Brain microvascular endothelial cell (primary cell): ENCODE results near the gene PDZRN3.

Experiments
- DNase-seq: peaks from one replicate; pipeline ENCODE4 v3.0.0-alpha.2; 2020
- H3K27ac ChIP-seq: fragments of 250-450 bp; sonication (Bioruptor Pico); 2 replicates; pipeline ENCODE4 v1.5.1; 2020; ENCODE audit warnings: mild to moderate bottlenecking, moderate library complexity
- H3K27me3 ChIP-seq: fragments of 250-450 bp; sonication (Bioruptor Pico); replicated peaks from 2 replicates; pipeline ENCODE4 v1.5.1; 2020; ENCODE audit warnings: mild to moderate bottlenecking
- H3K36me3 ChIP-seq: fragments of 250-450 bp; sonication (Bioruptor Pico); replicated peaks from 2 replicates; pipeline ENCODE4 v1.5.1; 2020; ENCODE audit warnings: mild to moderate bottlenecking
- H3K4me3 ChIP-seq: 2 replicates; pipeline ENCODE4 v1.5.1; 2011; ENCODE audit warnings: low read depth, mild to moderate bottlenecking, control low read depth, low read length, moderate library complexity
- in situ Hi-C: cut with HindIII; loops from 2 replicates; pipeline ENCODE4 v1.10.0; 2017; ENCODE audit warnings: low sequenced_read_pairs, low pct_ligation_motif_present
- TF ChIP-seq, protein P1 (sequence below): IDR thresholded peaks from 2 replicates; pipeline ENCODE4 v1.5.1; 2011; ENCODE audit warnings: low read depth, mild to moderate bottlenecking, moderate library complexity, low read length, control low read depth, inconsistent platforms; ENCODE audit errors: missing control alignments

PDZRN3 gene

DNA sequence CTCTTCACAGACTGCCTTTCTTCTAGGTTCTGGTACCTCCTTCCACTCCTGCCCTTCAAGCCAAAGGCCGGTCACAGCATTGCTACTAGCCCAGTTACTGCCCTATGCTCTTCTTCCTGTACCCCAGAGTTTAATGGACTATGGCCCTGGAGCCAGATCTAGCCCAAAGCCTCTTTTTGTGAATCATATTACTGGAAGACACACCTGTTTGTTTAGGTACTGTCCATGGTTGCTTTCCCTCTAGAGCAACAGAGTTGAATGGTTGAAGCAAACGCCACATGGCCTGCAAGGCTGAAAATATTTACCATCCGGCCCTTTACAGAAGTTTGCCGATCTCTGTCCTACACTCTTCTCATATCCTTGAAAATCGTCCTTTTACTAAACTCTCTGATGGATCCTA is 47.0 kb downstream of the PDZRN3 start:
- in situ Hi-C loops: no loop called here
- H3K4me3 ChIP-seq: no peak overlapping the region
- TF ChIP-seq, protein P1, sequence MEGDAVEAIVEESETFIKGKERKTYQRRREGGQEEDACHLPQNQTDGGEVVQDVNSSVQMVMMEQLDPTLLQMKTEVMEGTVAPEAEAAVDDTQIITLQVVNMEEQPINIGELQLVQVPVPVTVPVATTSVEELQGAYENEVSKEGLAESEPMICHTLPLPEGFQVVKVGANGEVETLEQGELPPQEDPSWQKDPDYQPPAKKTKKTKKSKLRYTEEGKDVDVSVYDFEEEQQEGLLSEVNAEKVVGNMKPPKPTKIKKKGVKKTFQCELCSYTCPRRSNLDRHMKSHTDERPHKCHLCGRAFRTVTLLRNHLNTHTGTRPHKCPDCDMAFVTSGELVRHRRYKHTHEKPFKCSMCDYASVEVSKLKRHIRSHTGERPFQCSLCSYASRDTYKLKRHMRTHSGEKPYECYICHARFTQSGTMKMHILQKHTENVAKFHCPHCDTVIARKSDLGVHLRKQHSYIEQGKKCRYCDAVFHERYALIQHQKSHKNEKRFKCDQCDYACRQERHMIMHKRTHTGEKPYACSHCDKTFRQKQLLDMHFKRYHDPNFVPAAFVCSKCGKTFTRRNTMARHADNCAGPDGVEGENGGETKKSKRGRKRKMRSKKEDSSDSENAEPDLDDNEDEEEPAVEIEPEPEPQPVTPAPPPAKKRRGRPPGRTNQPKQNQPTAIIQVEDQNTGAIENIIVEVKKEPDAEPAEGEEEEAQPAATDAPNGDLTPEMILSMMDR: no peak
- H3K27me3 ChIP-seq: no peaks in the 10 kb centered on the region
- H3K27ac ChIP-seq: no peak overlapping the region
- H3K36me3 ChIP-seq: no peaks in the 10 kb centered on the region
- no peak for DNase-seq

DNA sequence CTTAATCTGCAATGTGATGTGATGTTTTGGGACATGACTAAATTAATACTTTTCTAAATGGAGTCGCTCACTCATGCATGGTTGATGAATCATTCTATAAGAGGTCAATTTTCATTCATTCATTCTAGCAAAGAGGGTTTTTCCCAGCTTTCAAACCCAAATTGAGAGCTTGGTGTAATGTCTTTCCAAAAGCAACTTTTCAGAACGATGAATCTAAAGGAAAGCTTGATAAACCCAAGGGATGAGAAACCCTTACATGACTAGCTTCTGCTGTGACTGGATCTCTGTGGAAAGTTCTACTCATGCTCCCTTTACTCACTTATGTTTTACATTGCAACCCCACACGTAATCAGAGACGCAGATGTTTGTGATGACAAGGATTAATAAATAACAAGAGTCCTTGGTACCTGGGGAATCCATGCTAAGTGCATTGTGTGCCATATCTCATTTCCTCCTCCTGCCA is 47.7 kb downstream of the PDZRN3 start:
- TF ChIP-seq, protein P1: no peak
- H3K36me3 ChIP-seq: no peaks in the 10 kb centered on the region
- H3K27me3 ChIP-seq: no peaks in the 10 kb centered on the region
- peak overlapping the region; percentile 50 for H3K27ac ChIP-seq
- H3K4me3 ChIP-seq: no peak overlapping the region
- peak; percentile 24 for DNase-seq
- in situ Hi-C loops: no loop called here

DNA sequence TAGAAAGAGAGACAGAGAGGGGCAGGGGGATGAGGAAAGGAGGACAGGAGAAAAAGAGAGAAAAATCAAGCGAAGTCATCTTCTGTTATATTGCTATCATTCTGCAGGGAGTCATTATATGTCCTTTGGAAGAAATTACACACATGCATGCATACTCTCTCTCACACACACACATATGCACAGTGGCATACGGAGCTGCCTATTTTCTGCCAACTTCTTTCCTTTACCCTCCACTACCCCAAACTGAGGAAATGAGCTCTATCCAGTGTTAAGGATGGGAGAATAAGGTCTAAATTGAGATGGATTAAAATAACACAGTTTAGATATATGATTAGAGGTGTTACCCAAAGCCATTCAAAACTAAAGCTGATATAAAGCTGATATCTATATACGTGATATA is 48.8 kb downstream of the PDZRN3 start:
- in situ Hi-C loops: no loop called here
- Histone ChIP-seq H3K4me3 (no peak overlapping the region), H3K36me3 (no peaks in the 10 kb centered on the region), H3K27ac (no peak overlapping the region), H3K27me3 (no peaks in the 10 kb centered on the region)
- DNase-seq: no peak
- TF ChIP-seq, protein P1: no peak

DNA sequence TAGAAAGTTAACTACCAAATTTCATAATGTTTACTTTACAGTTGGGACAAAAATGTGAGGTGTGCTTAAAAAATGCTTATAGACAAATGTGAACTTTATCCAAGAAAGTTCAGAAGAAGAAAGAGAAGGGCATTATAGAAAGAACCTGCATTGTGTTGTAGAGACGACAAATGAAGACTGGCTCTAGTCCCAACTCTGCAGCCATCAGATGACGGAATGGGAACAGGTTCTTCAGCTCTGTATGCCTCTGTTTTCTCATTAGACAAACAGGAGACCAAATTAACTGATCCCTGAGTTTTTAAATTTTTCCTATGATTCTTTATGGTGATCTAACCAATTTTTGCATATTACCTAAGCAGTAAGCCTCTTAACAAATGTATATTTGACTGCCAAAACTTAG is 49.2 kb downstream of the PDZRN3 start:
- H3K27ac ChIP-seq: no peak overlapping the region
- DNase-seq: no peak
- H3K36me3 ChIP-seq: no peaks in the 10 kb centered on the region
- in situ Hi-C loops: no loop called here
- TF ChIP-seq, protein P1: no peak
- H3K27me3 ChIP-seq: no peaks in the 10 kb centered on the region
- H3K4me3 ChIP-seq: no peak overlapping the region

DNA sequence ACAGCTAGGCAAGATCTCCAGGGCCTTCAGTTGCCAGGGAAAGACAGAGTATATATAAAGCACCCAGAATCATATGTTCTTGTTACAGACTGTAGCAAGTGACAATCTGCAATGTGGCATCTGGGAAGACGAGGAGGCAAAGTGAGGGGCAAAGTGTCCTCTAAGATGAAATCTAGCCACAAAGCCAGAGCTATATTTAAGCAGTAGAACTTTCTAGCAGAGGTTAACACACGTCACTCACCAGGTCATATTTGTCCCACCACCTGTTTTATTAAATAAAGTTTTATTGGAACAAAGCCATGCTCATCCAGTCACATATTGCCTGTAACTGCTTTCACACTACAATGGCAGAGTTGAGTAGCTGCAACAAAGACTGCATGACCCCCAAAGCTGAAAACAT is 51.5 kb downstream of the PDZRN3 start:
- no peak for DNase-seq
- Histone ChIP-seq H3K27ac (no peak overlapping the region), H3K36me3 (no peaks in the 10 kb centered on the region), H3K27me3 (no peaks in the 10 kb centered on the region), H3K4me3 (no peak overlapping the region)
- TF ChIP-seq, protein P1: no peak
- in situ Hi-C loops: no loop called here

DNA sequence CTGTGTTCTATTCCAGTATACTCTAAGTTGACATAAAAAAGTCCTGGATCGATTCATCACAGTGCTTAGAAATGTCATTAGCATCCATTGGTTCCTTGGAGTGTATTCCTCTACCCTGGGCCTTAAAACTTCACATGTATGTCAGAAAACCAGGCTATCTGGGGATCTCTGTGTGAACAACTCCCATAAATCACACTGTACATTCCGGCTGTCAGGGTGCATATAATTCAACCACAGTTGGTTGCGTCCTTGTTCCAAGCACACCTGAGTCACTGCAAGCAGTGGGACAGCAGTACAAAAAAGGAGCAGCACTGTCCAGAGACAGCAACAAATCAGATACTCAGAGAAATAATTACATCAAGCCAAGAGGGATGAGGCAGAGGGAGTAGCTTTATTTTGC is 52.4 kb downstream of the PDZRN3 start:
- in situ Hi-C loops: no loop called here
- Histone ChIP-seq H3K27ac (no peak overlapping the region), H3K4me3 (no peak overlapping the region), H3K36me3 (no peaks in the 10 kb centered on the region), H3K27me3 (no peaks in the 10 kb centered on the region)
- DNase-seq: no peak
- TF ChIP-seq, protein P1: no peak
